SHP77 (cell line): ENCODE measurements around the gene AUH.
"Not testable (repeated sequence)": the region's sequence is repeated elsewhere in the genome, so short reads cannot be mapped to it uniquely, and the experiment has no call there.

ENCODE experiments used
- DNase-seq, 2 experiments: peaks; one replicate each; lab custom pipeline; 2025; lab: John Stamatoyannopoulos, UW

Gene AUH

GRCh38 chr9:91208419-91208745 is 153.3 kb downstream of the AUH start:
- no peak for DNase-seq

DNA sequence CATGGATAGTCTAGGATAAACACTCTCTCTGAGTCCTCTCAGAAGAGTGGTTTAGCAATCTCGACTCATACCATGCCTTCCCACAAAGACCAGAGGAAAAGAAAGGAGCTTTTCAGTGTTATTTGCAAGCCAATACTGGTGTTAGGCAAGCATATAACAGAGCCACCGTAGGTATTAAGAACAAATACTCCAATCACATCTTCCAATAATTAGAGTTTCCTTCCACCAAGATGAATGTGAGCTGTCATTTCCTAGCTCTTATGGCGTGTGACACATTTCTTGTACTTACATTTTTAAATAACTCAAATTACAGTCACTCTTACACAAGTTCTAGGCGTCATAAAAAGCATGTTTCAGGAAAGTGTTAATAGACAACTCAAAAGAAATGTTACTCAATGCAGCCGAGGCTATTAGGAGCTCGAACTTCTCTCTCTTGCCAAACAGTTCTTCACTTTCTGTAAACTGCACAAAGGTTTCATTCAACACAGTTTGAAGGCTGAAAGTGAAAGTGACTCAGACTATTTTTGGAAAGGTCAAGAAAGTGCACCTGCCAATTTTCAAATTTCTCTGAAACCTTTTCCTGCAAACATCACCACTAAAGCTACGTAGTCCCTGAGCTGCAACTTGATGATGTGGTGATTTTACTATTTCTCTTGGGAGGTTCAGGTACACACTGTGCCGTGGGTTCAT is 153.8 kb downstream of the AUH start:
- DNase-seq = no peak

DNA sequence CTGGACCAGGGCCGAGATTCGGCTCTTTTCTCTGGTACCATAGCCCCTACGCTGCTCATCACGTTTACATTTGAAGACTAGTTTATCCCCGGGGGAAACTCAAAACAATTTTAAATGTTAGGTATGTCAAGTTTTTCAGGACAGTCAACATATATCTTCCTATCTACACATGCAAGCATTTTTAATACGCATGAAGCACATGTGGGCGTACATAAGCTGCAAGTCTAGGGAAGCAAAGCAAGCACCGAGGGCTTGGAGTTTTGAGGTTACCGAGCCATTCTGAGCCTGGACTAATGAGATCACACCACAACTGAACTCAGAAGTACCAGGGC is 154.4 kb downstream of the AUH start:
- no peak for DNase-seq

DNA sequence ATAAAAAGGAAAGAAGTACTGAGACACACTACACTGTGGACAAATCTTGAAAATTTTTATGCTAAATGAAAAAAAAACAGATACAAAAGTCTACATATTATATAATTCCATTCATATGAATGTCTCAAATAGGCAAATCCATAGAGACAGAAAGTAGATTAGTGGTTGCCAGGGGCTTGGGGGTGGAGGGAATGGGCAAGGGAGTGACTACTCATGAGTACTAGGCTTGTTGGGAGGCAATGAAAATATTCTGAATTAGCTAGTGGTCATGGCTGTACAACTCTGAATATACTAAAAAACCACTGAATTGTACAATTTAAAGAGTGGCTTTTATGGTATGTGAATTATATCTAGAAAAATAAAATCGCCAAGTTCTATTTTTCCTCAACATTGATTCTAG is 154.9 kb downstream of the AUH start:
- DNase-seq = no peak

DNA sequence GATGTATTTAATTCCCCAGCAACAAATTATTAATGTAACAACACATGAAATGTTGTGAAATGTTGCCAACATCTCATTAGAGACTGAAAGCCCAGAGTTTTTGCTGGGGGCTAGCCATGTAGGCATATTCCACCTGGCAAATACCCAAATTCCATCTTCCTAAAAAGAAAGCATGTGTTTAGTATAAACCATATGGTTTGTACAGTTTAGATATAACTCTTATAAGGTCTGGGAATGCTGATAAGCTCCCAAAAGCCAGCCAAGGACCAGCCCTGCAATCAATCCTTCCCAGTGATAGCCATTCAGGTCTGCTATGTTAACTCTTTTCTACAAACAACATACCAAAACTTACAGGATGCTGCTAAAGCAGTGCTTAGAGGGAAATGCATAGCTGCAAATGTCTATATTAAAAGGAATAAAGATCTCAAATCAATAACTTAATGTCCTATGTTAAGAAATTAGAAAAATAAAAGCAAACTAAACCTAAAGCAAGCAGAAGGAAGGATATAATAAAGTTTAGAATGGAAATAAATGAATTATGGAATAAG is 158.9 kb downstream of the AUH start:
- DNase-seq = no peak

- no peak for DNase-seq
Measured at GRCh38 chr9:91200692-91201336, 160.9 kb downstream of the AUH start.

GRCh38 chr9:91199739-91200497 is 161.8 kb downstream of the AUH start:
- DNase-seq = no peak

GRCh38 chr9:91198881-91199280 is 162.8 kb downstream of the AUH start:
- not testable (repeated sequence) for DNase-seq

DNA sequence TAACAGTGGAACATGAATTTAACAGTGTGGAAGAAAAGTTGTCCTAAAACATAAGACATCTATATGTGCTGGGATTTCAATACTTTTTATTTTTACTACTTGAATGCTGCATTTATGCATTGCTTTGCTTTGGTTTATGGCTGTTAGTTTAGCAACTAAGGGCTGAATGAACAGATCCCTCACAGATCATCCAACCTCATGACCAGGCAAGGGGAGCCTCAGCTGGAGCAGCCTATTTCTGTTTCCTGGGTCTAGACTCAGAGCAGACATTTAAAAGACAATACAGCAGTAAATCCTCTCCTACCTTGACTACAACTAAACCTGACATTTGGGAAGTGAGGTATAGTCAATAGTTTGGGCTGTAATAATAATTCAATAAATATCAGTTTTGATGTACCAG is 163.3 kb downstream of the AUH start:
- DNase-seq = no peak

DNA sequence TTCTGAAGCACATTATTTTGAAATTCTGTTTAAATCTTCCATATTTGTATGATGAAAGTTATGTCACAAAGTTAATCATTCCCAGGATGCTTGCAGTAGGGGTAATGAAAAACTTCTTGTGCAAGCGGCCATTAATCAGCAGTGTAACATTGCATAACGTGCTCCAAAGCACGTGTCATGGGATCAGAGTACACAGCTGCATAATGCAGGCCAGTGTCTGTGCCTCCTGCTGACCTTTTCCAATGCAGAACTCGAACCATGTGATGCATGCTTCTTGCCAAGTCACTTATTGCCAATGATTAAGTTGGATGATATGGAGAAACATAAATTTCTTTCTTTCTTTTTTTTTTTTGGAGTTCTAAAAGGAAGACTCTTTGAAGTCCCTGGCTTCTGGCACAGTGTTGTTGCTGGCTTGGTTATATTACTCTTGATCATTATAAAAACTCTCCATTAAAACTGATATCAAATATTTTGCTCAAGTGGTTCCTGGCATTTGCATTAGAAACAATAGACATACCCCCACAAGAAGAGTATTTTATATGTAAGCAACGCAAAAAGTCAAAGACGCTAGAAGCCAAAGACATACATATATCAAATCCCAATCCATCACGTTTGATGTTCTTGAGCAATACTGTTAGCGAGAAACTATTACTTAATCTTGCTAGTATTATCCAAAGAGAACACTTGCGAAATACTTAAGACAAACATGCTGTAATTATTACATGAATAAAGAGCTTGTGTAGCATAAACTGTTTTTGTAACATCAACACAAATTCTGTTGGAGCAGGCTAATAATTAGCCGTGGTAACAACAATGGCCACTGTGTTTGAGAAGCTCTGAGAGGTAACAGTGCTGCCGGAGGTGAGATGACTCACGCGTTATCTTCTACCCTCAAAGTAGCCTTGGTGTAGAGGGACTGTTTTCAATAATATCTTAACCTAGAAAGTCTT is 164.2 kb downstream of the AUH start:
- DNase-seq = peak; percentile 31 to 74

GRCh38 chr9:91196103-91196950 is 165.4 kb downstream of the AUH start:
- DNase-seq = no peak

GRCh38 chr9:91195372-91196012 is 166.2 kb downstream of the AUH start:
- no peak for DNase-seq

- peak in 1 of 2 experiments; percentile 43 for DNase-seq
Measured at GRCh38 chr9:91193658-91194391, 167.9 kb downstream of the AUH start.

- DNase-seq = peak; percentile 68 to 78
Measured at GRCh38 chr9:91193087-91193657, 168.5 kb downstream of the AUH start.

- DNase-seq = no peak
Measured at GRCh38 chr9:91192381-91193086, 169.2 kb downstream of the AUH start.

DNA sequence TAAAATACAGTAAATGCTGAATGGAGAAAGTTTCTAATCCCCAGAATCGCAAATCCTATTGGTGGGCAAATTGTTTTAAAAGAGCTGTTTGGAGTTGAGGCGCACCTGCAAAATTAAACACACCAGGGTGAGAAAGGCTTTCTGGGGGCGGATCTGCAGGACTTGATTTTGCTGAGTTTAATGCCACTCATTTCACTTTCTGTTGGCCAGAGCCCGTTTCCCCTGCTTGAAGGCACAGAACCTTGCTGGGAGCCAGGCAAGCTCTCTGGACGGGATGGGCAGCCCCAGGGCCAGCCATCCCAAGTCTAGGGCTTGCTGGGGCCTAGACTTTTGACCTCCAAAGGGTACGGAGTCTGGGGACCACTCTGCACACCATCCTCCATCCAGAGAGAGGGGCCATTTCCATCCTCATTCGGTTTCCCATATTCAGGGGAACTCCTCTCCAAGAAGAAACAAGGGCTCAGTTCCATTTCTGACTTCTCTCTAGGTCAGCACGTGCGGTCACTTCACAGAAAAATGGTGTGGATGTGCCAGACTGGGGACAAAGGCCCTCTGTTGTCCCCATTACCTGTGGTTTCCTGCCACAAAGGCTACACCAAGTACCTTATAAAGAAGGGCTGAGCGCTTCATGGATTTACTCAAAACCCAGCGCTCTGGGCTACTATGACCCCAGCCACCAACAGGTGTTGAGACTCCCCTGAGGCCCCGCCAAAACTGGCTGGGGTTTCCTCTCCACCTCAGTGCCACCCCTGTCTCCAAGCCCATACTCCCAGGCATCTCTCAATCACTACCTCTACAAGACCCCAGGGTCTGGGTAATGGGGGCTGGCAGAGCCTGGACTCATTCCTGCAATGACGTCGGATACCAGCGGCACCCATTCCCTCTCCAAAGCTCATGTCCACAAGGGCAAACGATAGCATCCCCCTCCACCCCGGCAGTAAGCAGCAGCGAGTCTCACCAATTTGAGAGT is 170.0 kb downstream of the AUH start:
- no peak for DNase-seq

GRCh38 chr9:91190062-91190461 is 171.7 kb downstream of the AUH start:
- no peak for DNase-seq
